Measurements from ENCODE around the gene LRRC4B. TPM values are rescaled to one million over a fixed set of nuclear protein-coding genes. Genes with fewer than 3 reads are reported as not detected.

Gene LRRC4B
- total and polyA plus RNA-seq, 12 donors: 0.42 to 3.0 (median 0.78) TPM

DNA sequence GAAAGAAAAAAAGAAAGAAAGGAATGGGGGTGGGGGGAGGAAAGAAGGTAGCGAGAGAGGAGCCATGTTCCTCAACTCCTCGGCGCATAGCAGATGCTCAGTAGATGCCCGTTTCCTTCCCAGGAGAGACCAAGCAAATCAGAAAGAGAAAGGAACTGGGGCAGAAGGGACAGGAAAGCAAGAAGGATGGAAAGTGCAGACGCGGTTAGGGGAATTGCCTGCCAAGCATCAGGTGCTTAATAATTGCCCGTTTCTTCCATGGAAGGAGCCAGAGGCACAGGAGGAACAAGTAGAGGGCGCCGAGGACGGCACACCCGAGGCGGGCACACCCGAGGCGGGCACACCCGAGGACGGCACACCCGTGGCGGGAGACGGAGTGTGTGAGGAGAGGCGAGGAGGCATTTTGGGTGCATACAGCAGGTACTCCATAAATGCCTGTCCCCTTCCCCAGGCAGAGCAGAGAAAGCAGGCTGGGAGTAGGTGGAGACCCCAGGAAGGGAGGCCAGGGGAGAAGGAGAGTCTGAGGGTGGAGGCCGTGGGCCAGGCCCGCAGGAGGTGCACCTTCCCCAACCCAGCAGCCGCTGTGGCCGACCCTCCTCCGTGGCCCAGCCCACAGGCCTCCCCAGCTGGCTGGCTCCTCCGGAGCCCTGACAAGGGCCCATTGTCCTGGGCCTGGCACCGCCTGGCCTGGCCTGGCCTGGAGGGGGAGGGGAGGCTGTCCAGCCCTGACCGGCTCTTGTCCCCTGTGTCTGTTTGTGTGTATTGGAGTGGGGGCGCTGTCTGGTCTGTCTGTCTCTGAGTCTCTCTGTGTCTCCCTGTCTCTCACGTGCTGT, 71.8 kb downstream of the LRRC4B start:
- H3K9me3 ChIP-seq: no peaks in the 10 kb centered on the region
- WGBS, 2 donors: 31 to 48% methylated on average over 30 of the region's 30 CpGs
- peak overlapping the region in 2 of 10 donors; percentile 23 to 55 for H3K4me3 ChIP-seq
- intact Hi-C loops (cut with DNase I): no loop called here
- TF ChIP-seq, protein P1, sequence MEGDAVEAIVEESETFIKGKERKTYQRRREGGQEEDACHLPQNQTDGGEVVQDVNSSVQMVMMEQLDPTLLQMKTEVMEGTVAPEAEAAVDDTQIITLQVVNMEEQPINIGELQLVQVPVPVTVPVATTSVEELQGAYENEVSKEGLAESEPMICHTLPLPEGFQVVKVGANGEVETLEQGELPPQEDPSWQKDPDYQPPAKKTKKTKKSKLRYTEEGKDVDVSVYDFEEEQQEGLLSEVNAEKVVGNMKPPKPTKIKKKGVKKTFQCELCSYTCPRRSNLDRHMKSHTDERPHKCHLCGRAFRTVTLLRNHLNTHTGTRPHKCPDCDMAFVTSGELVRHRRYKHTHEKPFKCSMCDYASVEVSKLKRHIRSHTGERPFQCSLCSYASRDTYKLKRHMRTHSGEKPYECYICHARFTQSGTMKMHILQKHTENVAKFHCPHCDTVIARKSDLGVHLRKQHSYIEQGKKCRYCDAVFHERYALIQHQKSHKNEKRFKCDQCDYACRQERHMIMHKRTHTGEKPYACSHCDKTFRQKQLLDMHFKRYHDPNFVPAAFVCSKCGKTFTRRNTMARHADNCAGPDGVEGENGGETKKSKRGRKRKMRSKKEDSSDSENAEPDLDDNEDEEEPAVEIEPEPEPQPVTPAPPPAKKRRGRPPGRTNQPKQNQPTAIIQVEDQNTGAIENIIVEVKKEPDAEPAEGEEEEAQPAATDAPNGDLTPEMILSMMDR (IDR thresholded peaks at IDR 0.05): peak in 1 of 9 donors; percentile 16
- peak overlapping the region in 4 of 10 donors; percentile 52 to 70 (median 56) for H3K27ac ChIP-seq
- peak; percentile 44 to 60 (median 54) for ATAC-seq
- H3K27me3 ChIP-seq: no peaks in the 10 kb centered on the region
- H3K4me1 ChIP-seq: peaks cover 0 to 10% (median 0%) of the 10 kb centered on the region in 9 donors
- H3K36me3 ChIP-seq: no peaks in the 10 kb centered on the region
- peak; percentile 70 to 75 for DNase-seq

DNA sequence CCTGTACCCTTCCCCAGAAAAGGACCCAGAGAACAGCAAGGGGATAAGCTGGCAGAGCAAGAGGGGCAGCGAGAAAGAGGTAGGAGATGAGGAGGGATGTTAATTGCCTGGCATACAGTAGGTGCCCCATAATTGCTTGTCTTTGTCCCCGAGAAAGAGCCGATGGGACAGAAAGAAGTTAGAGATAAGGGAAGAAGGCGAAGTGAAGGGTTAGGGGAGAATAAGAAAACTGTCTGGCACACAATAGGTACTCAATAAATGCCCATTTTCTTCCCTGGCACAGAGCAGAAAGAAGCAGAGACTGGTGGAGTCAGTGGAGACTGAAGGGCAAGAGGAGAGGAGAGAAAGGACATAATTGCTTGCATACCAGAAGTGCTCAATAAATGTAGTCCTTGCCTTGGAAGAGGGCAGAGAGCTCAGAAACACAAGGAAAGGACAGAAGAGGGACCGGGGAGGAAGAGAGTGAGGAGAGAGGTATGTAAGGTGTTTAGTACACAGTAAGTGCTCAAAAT, 73.2 kb downstream of the LRRC4B start:
- Histone ChIP-seq H3K27ac (no peak overlapping the region), H3K4me3 (no peak overlapping the region), H3K4me1 (peaks cover 0 to 15% (median 0%) of the 10 kb centered on the region in 9 donors), H3K36me3 (peaks cover 0 to 6% (median 0%) of the 10 kb centered on the region in 9 donors), H3K27me3 (no peaks in the 10 kb centered on the region), H3K9me3 (peaks cover 0 to 9% (median 0%) of the 10 kb centered on the region in 11 donors)
- intact Hi-C loops (cut with DNase I): no loop called here
- ATAC-seq: peak in 1 of 8 donors; percentile 0
- no peak for DNase-seq
- WGBS, 2 donors: 52 to 57% methylated on average over 5 of the region's 5 CpGs
- TF ChIP-seq, protein P1 (IDR thresholded peaks at IDR 0.05): no peak

DNA sequence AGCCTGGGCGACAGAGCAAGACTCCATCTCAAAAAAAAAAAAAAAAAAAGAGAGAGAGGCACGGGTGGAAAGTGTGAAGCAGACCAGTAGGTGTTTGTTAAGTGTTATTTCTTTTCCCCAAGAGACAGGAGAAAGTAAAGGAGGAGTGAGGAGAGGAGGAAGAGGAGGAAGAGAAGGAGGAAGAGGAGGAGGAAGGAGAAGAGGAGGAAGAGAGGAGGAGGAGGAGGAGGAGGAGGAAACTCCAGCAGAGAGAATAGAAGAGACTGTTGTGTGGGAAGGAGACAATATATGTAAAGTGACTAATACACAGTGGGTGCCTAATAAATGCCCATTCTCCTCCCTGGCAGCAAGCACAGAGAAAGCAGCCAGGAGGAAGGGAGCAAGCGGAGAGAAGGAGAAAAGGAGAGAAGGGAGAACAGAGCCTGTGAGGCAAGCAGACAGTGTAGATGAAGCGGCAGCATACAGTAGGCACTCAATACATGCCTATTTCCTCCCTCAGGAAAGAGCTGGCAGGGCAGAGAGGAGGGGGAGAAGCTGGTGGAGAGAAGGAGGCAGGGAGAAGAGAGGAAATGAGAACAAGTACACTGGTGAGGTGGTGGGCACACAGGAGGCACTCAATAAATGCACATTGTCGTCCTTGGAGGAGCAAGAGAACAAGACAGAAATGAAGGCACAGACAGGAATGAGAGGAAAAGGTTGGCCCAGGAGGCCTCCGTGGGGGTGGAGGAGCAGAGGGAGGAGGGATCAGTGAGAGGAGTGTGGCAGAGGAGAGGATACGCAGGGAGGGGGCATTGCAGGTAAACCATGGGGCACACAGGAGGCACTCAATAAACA, 73.8 kb downstream of the LRRC4B start:
- TF ChIP-seq, protein P1 (IDR thresholded peaks at IDR 0.05): no peak

DNA sequence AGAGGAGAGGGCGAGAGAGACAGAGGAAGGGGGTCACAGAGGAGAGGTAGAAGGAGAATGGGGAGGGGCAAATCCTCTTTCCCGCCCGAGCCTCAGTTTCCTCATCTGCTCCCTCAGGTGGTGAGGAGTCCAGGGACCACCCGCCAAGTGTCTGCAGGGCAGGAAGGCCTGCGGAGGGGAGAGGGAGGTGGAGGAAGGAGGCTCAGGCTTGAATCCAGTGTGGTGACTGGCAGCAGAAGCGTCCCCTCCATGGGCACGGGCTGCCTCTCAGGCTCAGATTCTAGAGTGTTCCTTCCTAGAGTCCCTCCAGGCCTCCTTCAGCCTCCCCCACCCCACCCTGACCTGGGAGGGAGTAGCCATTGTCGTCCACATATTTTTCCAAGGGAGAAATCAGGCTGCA, 75.1 kb downstream of the LRRC4B start:
- WGBS, 2 donors: 40 to 48% methylated on average over 8 of the region's 8 CpGs
- Histone ChIP-seq H3K27me3 (no peaks in the 10 kb centered on the region), H3K36me3 (peaks cover 0 to 6% (median 0%) of the 10 kb centered on the region in 9 donors), H3K9me3 (peaks cover 0 to 9% (median 0%) of the 10 kb centered on the region in 11 donors), H3K4me1 (peaks cover 0 to 15% (median 0%) of the 10 kb centered on the region in 9 donors), H3K4me3 (no peak overlapping the region), H3K27ac (no peak overlapping the region)
- DNase-seq: no peak
- TF ChIP-seq, protein P1 (IDR thresholded peaks at IDR 0.05): no peak
- no peak for ATAC-seq
- intact Hi-C loops (cut with DNase I): no loop called here

More for the DNA sequence above, 73.8 kb downstream of the LRRC4B start:
- Histone ChIP-seq H3K4me3 (no peak overlapping the region), H3K27ac (no peak overlapping the region), H3K27me3 (no peaks in the 10 kb centered on the region), H3K4me1 (peaks cover 0 to 15% (median 0%) of the 10 kb centered on the region in 9 donors), H3K9me3 (peaks cover 0 to 9% (median 0%) of the 10 kb centered on the region in 11 donors), H3K36me3 (peaks cover 0 to 6% (median 0%) of the 10 kb centered on the region in 9 donors)
- ATAC-seq (peak in 2 of 8 donors; percentile 2 to 3), DNase-seq (no peak)
- 38 to 47% methylated on average over 7 of the region's 7 CpGs for WGBS, 2 donors
- intact Hi-C loops (cut with DNase I): no loop called here
